ENCODE measurements around the gene COTL1.

DNA sequence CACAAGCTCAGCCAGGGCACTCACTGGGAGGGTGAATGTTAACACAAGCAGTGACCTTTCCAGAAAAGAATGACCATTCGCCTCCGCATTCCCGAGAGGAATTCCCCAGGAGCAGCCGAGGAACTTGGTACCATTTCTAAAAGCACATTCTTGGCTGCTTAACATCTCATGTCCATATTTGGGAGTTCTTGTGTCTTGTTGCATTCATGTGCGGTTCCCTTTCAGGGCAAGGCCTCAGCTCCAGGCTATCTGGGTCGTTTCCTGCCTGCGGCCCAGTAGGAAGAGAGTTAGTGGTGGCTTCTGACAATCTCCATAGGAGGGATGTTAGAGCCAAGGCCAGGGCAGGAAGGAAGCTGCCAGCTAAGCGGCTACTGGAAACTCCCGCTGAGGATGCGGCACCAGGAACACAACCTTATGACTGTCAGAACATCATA, 85.6 kb downstream of the COTL1 start:
- TF ChIP-seq, protein P1, sequence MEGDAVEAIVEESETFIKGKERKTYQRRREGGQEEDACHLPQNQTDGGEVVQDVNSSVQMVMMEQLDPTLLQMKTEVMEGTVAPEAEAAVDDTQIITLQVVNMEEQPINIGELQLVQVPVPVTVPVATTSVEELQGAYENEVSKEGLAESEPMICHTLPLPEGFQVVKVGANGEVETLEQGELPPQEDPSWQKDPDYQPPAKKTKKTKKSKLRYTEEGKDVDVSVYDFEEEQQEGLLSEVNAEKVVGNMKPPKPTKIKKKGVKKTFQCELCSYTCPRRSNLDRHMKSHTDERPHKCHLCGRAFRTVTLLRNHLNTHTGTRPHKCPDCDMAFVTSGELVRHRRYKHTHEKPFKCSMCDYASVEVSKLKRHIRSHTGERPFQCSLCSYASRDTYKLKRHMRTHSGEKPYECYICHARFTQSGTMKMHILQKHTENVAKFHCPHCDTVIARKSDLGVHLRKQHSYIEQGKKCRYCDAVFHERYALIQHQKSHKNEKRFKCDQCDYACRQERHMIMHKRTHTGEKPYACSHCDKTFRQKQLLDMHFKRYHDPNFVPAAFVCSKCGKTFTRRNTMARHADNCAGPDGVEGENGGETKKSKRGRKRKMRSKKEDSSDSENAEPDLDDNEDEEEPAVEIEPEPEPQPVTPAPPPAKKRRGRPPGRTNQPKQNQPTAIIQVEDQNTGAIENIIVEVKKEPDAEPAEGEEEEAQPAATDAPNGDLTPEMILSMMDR (conservative IDR thresholded peaks at IDR 0.05; ENCODE audit: low read depth, low read length) = no peak
- TF ChIP-seq EZH2 (IDR thresholded peaks at IDR 0.05; ENCODE audit: borderline replicate concordance, low read depth, low read length, poor library complexity, severe bottlenecking) = no peak
